Measurements from ENCODE around the gene NCBP2L.

DNA sequence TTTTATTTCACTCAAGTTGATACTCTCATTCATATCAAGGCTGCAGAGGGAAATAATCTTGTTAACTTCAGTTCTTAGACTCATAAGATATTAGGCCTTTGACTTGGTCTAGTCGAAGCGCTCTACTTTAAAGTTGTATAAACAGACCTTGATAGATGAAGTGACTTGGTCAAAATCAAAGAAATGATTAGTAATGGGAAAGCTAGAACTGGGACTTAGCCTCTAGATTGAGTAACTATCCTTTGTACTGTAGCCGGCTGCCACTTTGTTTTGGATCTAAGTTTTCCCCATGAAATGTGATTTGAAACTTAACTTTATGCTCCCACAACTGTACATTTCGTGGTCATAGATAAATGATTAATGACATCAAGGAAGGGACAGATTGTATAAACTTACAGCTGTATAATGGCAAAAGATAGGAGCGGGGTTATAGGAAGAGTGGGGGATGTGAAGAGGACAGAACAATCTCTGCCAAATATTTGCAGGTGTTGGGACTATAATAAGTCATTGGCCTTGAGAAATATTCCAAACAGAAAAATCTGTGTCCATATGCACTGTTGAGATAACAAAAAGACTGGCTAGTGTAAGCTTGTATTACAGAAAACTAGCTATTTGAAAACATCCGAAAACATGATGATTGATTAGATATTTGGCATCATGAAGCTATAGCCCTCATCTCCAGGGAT is 65.3 kb downstream of the NCBP2L start:
- TF ChIP-seq, protein P1, sequence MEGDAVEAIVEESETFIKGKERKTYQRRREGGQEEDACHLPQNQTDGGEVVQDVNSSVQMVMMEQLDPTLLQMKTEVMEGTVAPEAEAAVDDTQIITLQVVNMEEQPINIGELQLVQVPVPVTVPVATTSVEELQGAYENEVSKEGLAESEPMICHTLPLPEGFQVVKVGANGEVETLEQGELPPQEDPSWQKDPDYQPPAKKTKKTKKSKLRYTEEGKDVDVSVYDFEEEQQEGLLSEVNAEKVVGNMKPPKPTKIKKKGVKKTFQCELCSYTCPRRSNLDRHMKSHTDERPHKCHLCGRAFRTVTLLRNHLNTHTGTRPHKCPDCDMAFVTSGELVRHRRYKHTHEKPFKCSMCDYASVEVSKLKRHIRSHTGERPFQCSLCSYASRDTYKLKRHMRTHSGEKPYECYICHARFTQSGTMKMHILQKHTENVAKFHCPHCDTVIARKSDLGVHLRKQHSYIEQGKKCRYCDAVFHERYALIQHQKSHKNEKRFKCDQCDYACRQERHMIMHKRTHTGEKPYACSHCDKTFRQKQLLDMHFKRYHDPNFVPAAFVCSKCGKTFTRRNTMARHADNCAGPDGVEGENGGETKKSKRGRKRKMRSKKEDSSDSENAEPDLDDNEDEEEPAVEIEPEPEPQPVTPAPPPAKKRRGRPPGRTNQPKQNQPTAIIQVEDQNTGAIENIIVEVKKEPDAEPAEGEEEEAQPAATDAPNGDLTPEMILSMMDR (IDR thresholded peaks at IDR 0.05; ENCODE audit: extremely low read depth in 1 of 2, insufficient read depth in 1 of 2, low read depth in 1 of 2, low read length in 2 of 2) = no peak
- no peak for TF ChIP-seq POLR2AphosphoS5 (IDR thresholded peaks at IDR 0.05; ENCODE audit: insufficient read depth, low read depth, low read length)
- TF ChIP-seq, protein P2, sequence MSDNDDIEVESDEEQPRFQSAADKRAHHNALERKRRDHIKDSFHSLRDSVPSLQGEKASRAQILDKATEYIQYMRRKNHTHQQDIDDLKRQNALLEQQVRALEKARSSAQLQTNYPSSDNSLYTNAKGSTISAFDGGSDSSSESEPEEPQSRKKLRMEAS (IDR thresholded peaks at IDR 0.05; ENCODE audit: insufficient read depth, insufficient read length) = no peak
- no peak for TF ChIP-seq POLR2A (IDR thresholded peaks at IDR 0.05; ENCODE audit: low read depth, low read length)
- TF ChIP-seq EZH2 (IDR thresholded peaks at IDR 0.05; ENCODE audit: borderline replicate concordance, low read depth, low read length, severe bottlenecking) = no peak
- no peak for TF ChIP-seq MYC (IDR thresholded peaks at IDR 0.05; ENCODE audit: low read depth, low read length)
- no peak for TF ChIP-seq FOS (IDR thresholded peaks at IDR 0.05; ENCODE audit: borderline replicate concordance, insufficient read depth, low read length)
- no peak for TF ChIP-seq GATA2 (IDR thresholded peaks at IDR 0.05; ENCODE audit: insufficient read depth, insufficient read length, low read depth, low read length)

Data from endothelial cell of umbilical vein (primary cell).